HEK293 (cell line): Measurements from ENCODE around the gene SFTPD.

ENCODE experiments used
- CTCF ChIA-PET: fragments of 350-600 bp; formaldehyde crosslinking; extraction: SDS; loops from one replicate; lab custom pipeline; 2021; ENCODE audit warnings: antibody characterized with exemption; lab: Yijun Ruan, JAX
- POLR2A ChIA-PET: fragments of 300-600 bp; formaldehyde crosslinking; extraction: SDS; loops from one replicate; lab custom pipeline; 2020; ENCODE audit warnings: antibody characterized with exemption, inconsistent platforms; lab: Yijun Ruan, JAX
- H3K27ac ChIP-seq: fragments of 200-500 bp; sonication (Bioruptor generic); 2 replicates; pipeline ENCODE4 v1.5.1; 2014; ENCODE audit warnings: low read depth, low read length, control low read depth, inconsistent platforms; ENCODE audit errors: extremely low read depth
- H3K36me3 ChIP-seq, 2 experiments: fragments of 200-500 bp in 1 of 2; sonication (Bioruptor generic) in 1 of 2; 1 replicate in 1 of 2; 2 replicates in 1 of 2; pipeline ENCODE4 v1.5.1; 2014 to 2017; ENCODE audit warnings: inconsistent platforms in 2 of 2, low read length in 2 of 2; ENCODE audit not compliant: control insufficient read depth in 2 of 2, insufficient read depth in 1 of 2
- H3K4me1 ChIP-seq: fragments of 200-500 bp; sonication (Bioruptor generic); 2 replicates; pipeline ENCODE4 v1.5.1; 2014; ENCODE audit warnings: mild to moderate bottlenecking, low read length, inconsistent platforms; ENCODE audit not compliant: control insufficient read depth, insufficient read depth
- H3K4me3 ChIP-seq: 2 replicates; pipeline ENCODE4 v1.5.1; 2011; ENCODE audit warnings: low read depth, mild to moderate bottlenecking, control low read depth, low read length, moderate library complexity
- H3K9me3 ChIP-seq: fragments of 200-500 bp; sonication (Bioruptor generic); 2 replicates; pipeline ENCODE4 v1.5.1; 2014; ENCODE audit warnings: low read depth, low read length, inconsistent platforms; ENCODE audit not compliant: control insufficient read depth, insufficient read depth
- HOXC10 ChIP-seq: sonication (generic); formaldehyde crosslinking; IDR thresholded peaks from 2 replicates; pipeline ENCODE4 v1.8.1; 2023; ENCODE audit warnings: mild to moderate bottlenecking, missing genetic modification reagents
- KLF10 ChIP-seq: fragments of 450-650 bp; IDR thresholded peaks from 2 replicates; pipeline ENCODE4 v1.5.1; 2018; ENCODE audit warnings: missing biosample characterization, mild to moderate bottlenecking, missing genetic modification characterization
- KLF7 ChIP-seq: fragments of 450-650 bp; formaldehyde crosslinking; IDR thresholded peaks from 2 replicates; pipeline ENCODE4 v1.5.1; 2016; ENCODE audit warnings: missing biosample characterization, missing genetic modification characterization, borderline replicate concordance
- KLF9 ChIP-seq: fragments of 450-650 bp; formaldehyde crosslinking; IDR thresholded peaks from 2 replicates; pipeline ENCODE4 v1.5.1; 2016; ENCODE audit warnings: missing biosample characterization, missing genetic modification characterization, low read depth
- PRDM1 ChIP-seq: fragments of 450-650 bp; formaldehyde crosslinking; IDR thresholded peaks from 2 replicates; pipeline ENCODE4; 2016; ENCODE audit warnings: missing biosample characterization, missing genetic modification characterization
- TCF7L2 ChIP-seq: IDR thresholded peaks from 2 replicates; pipeline ENCODE4 v1.6.1; 2011; ENCODE audit warnings: low read depth, mild to moderate bottlenecking, inconsistent platforms, low read length, moderate library complexity, borderline replicate concordance
- ZBTB17 ChIP-seq: fragments of 450-650 bp; formaldehyde crosslinking; IDR thresholded peaks from 2 replicates; pipeline ENCODE4 v1.5.1; 2016; ENCODE audit warnings: missing biosample characterization, missing genetic modification characterization
- ZNF214 ChIP-seq: fragments of 450-650 bp; formaldehyde crosslinking; IDR thresholded peaks from 2 replicates; pipeline ENCODE4 v1.5.1; 2017; ENCODE audit warnings: missing biosample characterization, mild to moderate bottlenecking, missing genetic modification characterization, borderline replicate concordance
- ZNF221 ChIP-seq: fragments of 450-650 bp; formaldehyde crosslinking; IDR thresholded peaks from 2 replicates; pipeline ENCODE4 v1.5.1; 2017; ENCODE audit warnings: missing biosample characterization, missing genetic modification characterization, borderline replicate concordance
- ZNF239 ChIP-seq: fragments of 450-650 bp; formaldehyde crosslinking; IDR thresholded peaks from 2 replicates; pipeline ENCODE4 v1.5.1; 2016; ENCODE audit warnings: missing biosample characterization, missing genetic modification characterization
- ZNF366 ChIP-seq: fragments of 450-650 bp; formaldehyde crosslinking; conservative IDR thresholded peaks from 2 replicates; pipeline ENCODE4 v1.5.1; 2016; ENCODE audit warnings: missing biosample characterization, missing genetic modification characterization
- ZNF610 ChIP-seq: fragments of 450-650 bp; formaldehyde crosslinking; IDR thresholded peaks from 2 replicates; pipeline ENCODE4 v1.5.1; 2016; ENCODE audit warnings: missing biosample characterization, missing genetic modification characterization, borderline replicate concordance
- ZNF626 ChIP-seq: fragments of 450-650 bp; sonication (Bioruptor Pico); formaldehyde crosslinking; IDR thresholded peaks from 2 replicates; pipeline ENCODE4 v1.5.1; 2018; ENCODE audit warnings: missing biosample characterization, missing genetic modification characterization, inconsistent platforms
- ZNF707 ChIP-seq: fragments of 450-650 bp; formaldehyde crosslinking; IDR thresholded peaks from 2 replicates; pipeline ENCODE4 v1.5.1; 2016; ENCODE audit warnings: missing biosample characterization, missing genetic modification characterization
- ZNF791 ChIP-seq: fragments of 450-650 bp; formaldehyde crosslinking; IDR thresholded peaks from 2 replicates; pipeline ENCODE4 v1.5.1; 2016; ENCODE audit warnings: missing biosample characterization, missing genetic modification characterization
- ZSCAN30 ChIP-seq: fragments of 450-650 bp; IDR thresholded peaks from 2 replicates; pipeline ENCODE4 v1.5.1; 2018; ENCODE audit warnings: missing biosample characterization, mild to moderate bottlenecking, missing genetic modification characterization, moderate library complexity
- TF ChIP-seq, protein P1 (sequence below): fragments of 450-650 bp; formaldehyde crosslinking; IDR thresholded peaks from 2 replicates; pipeline ENCODE4 v1.5.1; 2016; ENCODE audit warnings: missing biosample characterization, missing genetic modification characterization
- TF ChIP-seq, protein P2 (sequence below): fragments of 450-650 bp; formaldehyde crosslinking; IDR thresholded peaks from 2 replicates; pipeline ENCODE4 v1.5.1; 2016; ENCODE audit warnings: missing biosample characterization, missing genetic modification characterization
- TF ChIP-seq, protein P3 (sequence below): fragments of 450-650 bp; formaldehyde crosslinking; IDR thresholded peaks from 2 replicates; pipeline ENCODE4 v1.5.1; 2016; ENCODE audit warnings: missing biosample characterization, missing genetic modification characterization
- TF ChIP-seq, protein P4 (sequence below): fragments of 450-650 bp; formaldehyde crosslinking; IDR thresholded peaks from 2 replicates; pipeline ENCODE4 v1.5.1; 2017; ENCODE audit warnings: missing biosample characterization, missing genetic modification characterization

Gene SFTPD

DNA sequence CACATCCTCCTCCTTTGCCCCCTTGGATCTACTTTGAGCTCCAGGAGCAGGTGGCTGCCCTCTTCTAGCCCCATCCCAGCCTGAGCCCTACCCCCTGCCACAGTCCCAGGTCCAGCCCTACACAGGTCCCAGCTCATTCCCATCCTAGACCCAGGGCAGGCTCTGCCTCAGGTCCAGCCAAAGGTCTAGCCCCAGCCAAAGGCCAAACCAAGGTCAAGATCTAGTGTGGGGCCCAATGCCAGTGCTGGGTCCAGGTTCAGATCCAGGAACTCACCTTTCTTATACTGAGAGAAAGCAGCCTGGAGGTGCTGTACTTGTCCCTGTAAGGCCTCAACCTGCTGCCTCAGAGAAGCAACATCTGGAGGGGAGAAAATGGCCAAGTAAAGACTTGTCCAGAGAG, 8.5 kb downstream of the SFTPD start:
- CTCF ChIA-PET: interaction anchor here (1.4 to 2.0 kb wide), 2 partner anchors 106 to 203 kb away, joined by 5 to 7 read pairs; no protein-coding TSS in a partner anchor
- Histone ChIP-seq H3K4me3 (no peak overlapping the region), H3K27ac (no peak overlapping the region)
- TF ChIP-seq ZNF214 (tag by site-specific recombination) (no peak), PRDM1 (tag by site-specific recombination) (no peak), ZSCAN30 (tag by site-specific recombination) (no peak), ZNF707 (tag by site-specific recombination) (no peak), ZNF626 (tag by site-specific recombination) (no peak), KLF9 (tag by site-specific recombination) (no peak), ZNF239 (tag by site-specific recombination) (no peak), KLF10 (tag by site-specific recombination) (no peak)
- TF ChIP-seq, protein P1, sequence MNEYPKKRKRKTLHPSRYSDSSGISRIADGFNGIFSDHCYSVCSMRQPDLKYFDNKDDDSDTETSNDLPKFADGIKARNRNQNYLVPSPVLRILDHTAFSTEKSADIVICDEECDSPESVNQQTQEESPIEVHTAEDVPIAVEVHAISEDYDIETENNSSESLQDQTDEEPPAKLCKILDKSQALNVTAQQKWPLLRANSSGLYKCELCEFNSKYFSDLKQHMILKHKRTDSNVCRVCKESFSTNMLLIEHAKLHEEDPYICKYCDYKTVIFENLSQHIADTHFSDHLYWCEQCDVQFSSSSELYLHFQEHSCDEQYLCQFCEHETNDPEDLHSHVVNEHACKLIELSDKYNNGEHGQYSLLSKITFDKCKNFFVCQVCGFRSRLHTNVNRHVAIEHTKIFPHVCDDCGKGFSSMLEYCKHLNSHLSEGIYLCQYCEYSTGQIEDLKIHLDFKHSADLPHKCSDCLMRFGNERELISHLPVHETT (tag by site-specific recombination): no peak
- TF ChIP-seq, protein P2, sequence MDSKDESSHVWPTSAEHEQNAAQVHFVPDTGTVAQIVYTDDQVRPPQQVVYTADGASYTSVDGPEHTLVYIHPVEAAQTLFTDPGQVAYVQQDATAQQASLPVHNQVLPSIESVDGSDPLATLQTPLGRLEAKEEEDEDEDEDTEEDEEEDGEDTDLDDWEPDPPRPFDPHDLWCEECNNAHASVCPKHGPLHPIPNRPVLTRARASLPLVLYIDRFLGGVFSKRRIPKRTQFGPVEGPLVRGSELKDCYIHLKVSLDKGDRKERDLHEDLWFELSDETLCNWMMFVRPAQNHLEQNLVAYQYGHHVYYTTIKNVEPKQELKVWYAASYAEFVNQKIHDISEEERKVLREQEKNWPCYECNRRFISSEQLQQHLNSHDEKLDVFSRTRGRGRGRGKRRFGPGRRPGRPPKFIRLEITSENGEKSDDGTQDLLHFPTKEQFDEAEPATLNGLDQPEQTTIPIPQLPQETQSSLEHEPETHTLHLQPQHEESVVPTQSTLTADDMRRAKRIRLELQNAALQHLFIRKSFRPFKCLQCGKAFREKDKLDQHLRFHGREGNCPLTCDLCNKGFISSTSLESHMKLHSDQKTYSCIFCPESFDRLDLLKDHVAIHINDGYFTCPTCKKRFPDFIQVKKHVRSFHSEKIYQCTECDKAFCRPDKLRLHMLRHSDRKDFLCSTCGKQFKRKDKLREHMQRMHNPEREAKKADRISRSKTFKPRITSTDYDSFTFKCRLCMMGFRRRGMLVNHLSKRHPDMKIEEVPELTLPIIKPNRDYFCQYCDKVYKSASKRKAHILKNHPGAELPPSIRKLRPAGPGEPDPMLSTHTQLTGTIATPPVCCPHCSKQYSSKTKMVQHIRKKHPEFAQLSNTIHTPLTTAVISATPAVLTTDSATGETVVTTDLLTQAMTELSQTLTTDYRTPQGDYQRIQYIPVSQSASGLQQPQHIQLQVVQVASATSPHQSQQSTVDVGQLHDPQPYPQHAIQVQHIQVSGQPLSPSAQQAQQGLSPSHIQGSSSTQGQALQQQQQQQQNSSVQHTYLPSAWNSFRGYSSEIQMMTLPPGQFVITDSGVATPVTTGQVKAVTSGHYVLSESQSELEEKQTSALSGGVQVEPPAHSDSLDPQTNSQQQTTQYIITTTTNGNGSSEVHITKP: no peak
- TF ChIP-seq, all 188 proteins: peak for 0
- Histone ChIP-seq H3K4me1 (no peaks in the 10 kb centered on the region), H3K9me3 (no peaks in the 10 kb centered on the region), H3K36me3 (no peaks in the 10 kb centered on the region)
- POLR2A ChIA-PET: no interaction called here

DNA sequence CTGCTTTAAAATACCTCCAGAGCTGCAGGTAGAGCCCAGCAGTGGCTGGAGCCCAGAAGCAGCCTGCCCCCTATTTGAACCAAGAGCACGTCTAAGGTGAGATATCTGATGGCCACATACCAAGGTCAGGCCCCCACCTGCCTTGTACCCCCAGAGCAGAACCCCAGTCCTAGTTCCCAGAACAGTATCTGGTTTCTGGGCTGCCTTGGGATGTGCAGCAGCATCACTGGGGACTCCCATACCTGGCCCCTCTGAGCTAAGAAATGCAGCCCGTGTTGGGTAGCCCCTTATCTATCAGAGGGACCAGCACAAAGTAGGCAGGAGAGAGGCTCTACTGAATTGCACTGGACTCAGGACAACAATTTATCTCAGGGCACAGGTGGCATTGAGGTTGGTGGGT, 8.9 kb downstream of the SFTPD start:
- no peak for TF ChIP-seq ZBTB17
- TF ChIP-seq ZNF791 (tag by site-specific recombination): no peak
- TF ChIP-seq ZNF221 (tag by site-specific recombination): no peak
- TF ChIP-seq TCF7L2: no peak
- TF ChIP-seq, protein P3, sequence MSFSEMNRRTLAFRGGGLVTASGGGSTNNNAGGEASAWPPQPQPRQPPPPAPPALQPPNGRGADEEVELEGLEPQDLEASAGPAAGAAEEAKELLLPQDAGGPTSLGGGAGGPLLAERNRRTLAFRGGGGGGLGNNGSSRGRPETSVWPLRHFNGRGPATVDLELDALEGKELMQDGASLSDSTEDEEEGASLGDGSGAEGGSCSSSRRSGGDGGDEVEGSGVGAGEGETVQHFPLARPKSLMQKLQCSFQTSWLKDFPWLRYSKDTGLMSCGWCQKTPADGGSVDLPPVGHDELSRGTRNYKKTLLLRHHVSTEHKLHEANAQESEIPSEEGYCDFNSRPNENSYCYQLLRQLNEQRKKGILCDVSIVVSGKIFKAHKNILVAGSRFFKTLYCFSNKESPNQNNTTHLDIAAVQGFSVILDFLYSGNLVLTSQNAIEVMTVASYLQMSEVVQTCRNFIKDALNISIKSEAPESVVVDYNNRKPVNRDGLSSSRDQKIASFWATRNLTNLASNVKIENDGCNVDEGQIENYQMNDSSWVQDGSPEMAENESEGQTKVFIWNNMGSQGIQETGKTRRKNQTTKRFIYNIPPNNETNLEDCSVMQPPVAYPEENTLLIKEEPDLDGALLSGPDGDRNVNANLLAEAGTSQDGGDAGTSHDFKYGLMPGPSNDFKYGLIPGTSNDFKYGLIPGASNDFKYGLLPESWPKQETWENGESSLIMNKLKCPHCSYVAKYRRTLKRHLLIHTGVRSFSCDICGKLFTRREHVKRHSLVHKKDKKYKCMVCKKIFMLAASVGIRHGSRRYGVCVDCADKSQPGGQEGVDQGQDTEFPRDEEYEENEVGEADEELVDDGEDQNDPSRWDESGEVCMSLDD (tag by site-specific recombination): no peak
- TF ChIP-seq HOXC10: no peak
- TF ChIP-seq ZNF610 (tag by site-specific recombination): no peak
- TF ChIP-seq, protein P4, sequence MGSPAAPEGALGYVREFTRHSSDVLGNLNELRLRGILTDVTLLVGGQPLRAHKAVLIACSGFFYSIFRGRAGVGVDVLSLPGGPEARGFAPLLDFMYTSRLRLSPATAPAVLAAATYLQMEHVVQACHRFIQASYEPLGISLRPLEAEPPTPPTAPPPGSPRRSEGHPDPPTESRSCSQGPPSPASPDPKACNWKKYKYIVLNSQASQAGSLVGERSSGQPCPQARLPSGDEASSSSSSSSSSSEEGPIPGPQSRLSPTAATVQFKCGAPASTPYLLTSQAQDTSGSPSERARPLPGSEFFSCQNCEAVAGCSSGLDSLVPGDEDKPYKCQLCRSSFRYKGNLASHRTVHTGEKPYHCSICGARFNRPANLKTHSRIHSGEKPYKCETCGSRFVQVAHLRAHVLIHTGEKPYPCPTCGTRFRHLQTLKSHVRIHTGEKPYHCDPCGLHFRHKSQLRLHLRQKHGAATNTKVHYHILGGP (tag by site-specific recombination): no peak
- TF ChIP-seq ZNF366 (tag by site-specific recombination): no peak
- no peak for TF ChIP-seq KLF7 (tag by site-specific recombination)
- no peaks in the 10 kb centered on the region for H3K9me3 ChIP-seq
- ChIA-PET POLR2A (no interaction called here), CTCF (interaction anchor here (0.6 to 2.0 kb wide), 3 partner anchors 107 to 204 kb away, joined by 4 to 7 read pairs (median 5); no protein-coding TSS in a partner anchor)
- H3K4me1 ChIP-seq: no peaks in the 10 kb centered on the region
- no peaks in the 10 kb centered on the region for H3K36me3 ChIP-seq
- no peak overlapping the region for H3K4me3 ChIP-seq
- H3K27ac ChIP-seq: no peak overlapping the region
